Panc1 (cell line): ENCODE measurements around the gene CAMKK2.
"Not testable (repeated sequence)": the region's sequence is repeated elsewhere in the genome, so short reads cannot be mapped to it uniquely, and the experiment has no call there.

ENCODE experiments used
- CTCF ChIP-seq: fragments of 450-650 bp; IDR thresholded peaks from 2 replicates; pipeline ENCODE4 v1.5.1; 2017; ENCODE audit warnings: mild to moderate bottlenecking
- POLR2AphosphoS5 ChIP-seq: IDR thresholded peaks from 2 replicates; pipeline ENCODE4 v1.6.1; 2012; ENCODE audit warnings: mild to moderate bottlenecking, low read depth, low read length, moderate library complexity
- REST ChIP-seq, 2 experiments: IDR thresholded peaks; 2 replicates each; pipeline ENCODE4 v1.6.1; 2011 to 2012; ENCODE audit warnings: low read depth in 2 of 2, control low read depth in 1 of 2, low read length in 1 of 2, mild to moderate bottlenecking in 1 of 2, moderate library complexity in 1 of 2; ENCODE audit not compliant: insufficient read depth in 1 of 2
- SIN3A ChIP-seq: IDR thresholded peaks from 2 replicates; pipeline ENCODE4 v1.6.1; 2012; ENCODE audit warnings: low read depth, mild to moderate bottlenecking, low read length, moderate library complexity, borderline replicate concordance; ENCODE audit not compliant: insufficient read depth
- TCF7L2 ChIP-seq: IDR thresholded peaks from 2 replicates; pipeline ENCODE4 v1.6.1; 2011; ENCODE audit warnings: mild to moderate bottlenecking, low read depth, low read length, inconsistent platforms

DNA sequence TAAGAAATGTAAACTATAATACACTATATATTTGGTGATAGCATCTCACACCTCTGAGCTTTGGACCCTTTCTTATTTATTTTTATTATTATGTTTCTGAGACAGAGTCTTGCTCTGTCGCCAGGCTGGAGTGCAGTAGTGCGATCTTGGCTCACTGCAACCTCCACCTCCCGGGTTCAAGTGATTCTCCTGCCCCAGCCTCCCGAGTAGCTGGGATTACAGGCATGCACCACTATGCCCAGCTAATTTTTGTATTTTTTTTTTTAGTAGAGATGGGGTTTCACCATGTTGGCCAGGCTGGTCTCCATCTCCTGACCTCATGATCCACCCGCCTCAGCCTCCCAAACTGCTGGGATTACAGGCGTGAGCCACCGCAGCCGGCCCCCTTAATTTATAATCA is 10.9 kb upstream of the CAMKK2 start:
- TF ChIP-seq POLR2AphosphoS5; SIN3A; REST (IDR thresholded peaks at IDR 0.05; ENCODE audit: insufficient read depth in 1 of 2, low read depth in 2 of 2, low read length in 1 of 2); CTCF; TCF7L2: not testable (repeated sequence)
